Measurements from ENCODE around the gene OCLN. TPM values are rescaled to one million over a fixed set of nuclear protein-coding genes. Genes with fewer than 3 reads are reported as not detected.

The OCLN gene
- 35.4 and 45.2 TPM in 2 replicates for total RNA-seq (2014; rRNA removed)
- percentile 71 among the genes with signal in this experiment for Bru-seq, nascent RNA
- percentile 78 among the genes with signal in this experiment for BruChase-seq, experiment 1, labeled RNA remaining after a 6-hour chase
- percentile 67 among the genes with signal in this experiment for BruChase-seq, experiment 2, labeled RNA remaining after a 2-hour chase
- long read RNA-seq, full-length matches to known transcripts: 62 of 76 reads
- long read RNA-seq, partial matches to known transcripts: 1 of 76 reads
- long read RNA-seq, other reads (novel, unspliced or antisense): 13 of 76 reads

GRCh38 chr5:69492391-69492922, at the start of gene OCLN:
Gene OCLN, plus strand, starts transcription at chr5:69492790. Its CDS starts 11,455 bp downstream, at chr5:69504245.
- Histone ChIP-seq H3K36me3 (ENCODE audit: low read depth, low read length) (no peaks in the 10 kb centered on the region), H4K20me1 (ENCODE audit: low read length) (peaks cover 21% of the 10 kb centered on the region; the same call in 1 of the 2 replicates), H3K4me2 (ENCODE audit: low read length) (peak within 1 kb of the TSS; percentile 85), H3K79me2 (ENCODE audit: low read length) (peaks cover 48% of the 10 kb centered on the region), H3K9me2 (replicated peaks; ENCODE audit: low read length) (no peaks in the 10 kb centered on the region), H2AFZ (ENCODE audit: low read length) (peak within 1 kb of the TSS; percentile 79), H3K4me1 (ENCODE audit: insufficient read depth, low read length) (peaks cover 37% of the 10 kb centered on the region), H3K27ac (ENCODE audit: low read length) (peak within 1 kb of the TSS; percentile 88), H3F3A (ENCODE audit: low read length, unreplicated experiment) (no peaks in the 10 kb centered on the region), H3K27me3 (ENCODE audit: low read length) (no peaks in the 10 kb centered on the region), H3K9me3 (ENCODE audit: low read length) (no peaks in the 10 kb centered on the region), H3K4me3 (ENCODE audit: low read length) (peak within 1 kb of the TSS; percentile 98), H3K9ac (ENCODE audit: low read length) (peak within 1 kb of the TSS; percentile 94)
- TF ChIP-seq EZH2 (IDR thresholded peaks at IDR 0.05; ENCODE audit: low read length, unreplicated experiment) (no peak), CTCF (conservative IDR thresholded peaks at IDR 0.05; ENCODE audit: low read depth, low read length) (no peak), EZH2phosphoT487 (IDR thresholded peaks at IDR 0.05; ENCODE audit: borderline replicate concordance, low read length) (no peak)
- DNase-seq (peak; percentile 81), ATAC-seq (peak; percentile 84)
- BruUV-seq (replicated peaks): no TSS peak
- ChIA-PET POLR2A (ENCODE audit: unreplicated experiment) (interaction anchor here (0.7 kb wide), 1 partner anchor 93 kb away, joined by 3 read pairs; no protein-coding TSS in a partner anchor), CTCF (no interaction called here)
- intact Hi-C loops (cut with micrococcal nuclease): loop anchor here (5.0 kb wide), 1 partner anchor 40 kb away; no protein-coding TSS in a partner anchor

- TF ChIP-seq CTCF (conservative IDR thresholded peaks at IDR 0.05; ENCODE audit: low read depth, low read length) (no peak), EZH2 (IDR thresholded peaks at IDR 0.05; ENCODE audit: low read length, unreplicated experiment) (no peak)
- Histone ChIP-seq H3K4me3 (ENCODE audit: low read length) (no peak overlapping the region), H3F3A (ENCODE audit: low read length, unreplicated experiment) (no peaks in the 10 kb centered on the region), H4K20me1 (ENCODE audit: low read length) (no peaks in the 10 kb centered on the region), H3K9me3 (ENCODE audit: low read length) (no peaks in the 10 kb centered on the region), H3K4me2 (ENCODE audit: low read length) (no peak overlapping the region), H3K9me2 (replicated peaks; ENCODE audit: low read length) (no peaks in the 10 kb centered on the region), H3K27me3 (ENCODE audit: low read length) (no peaks in the 10 kb centered on the region), H3K79me2 (ENCODE audit: low read length) (no peaks in the 10 kb centered on the region), H3K9ac (ENCODE audit: low read length) (no peak overlapping the region), H3K36me3 (ENCODE audit: low read depth, low read length) (no peaks in the 10 kb centered on the region), H3K4me1 (ENCODE audit: insufficient read depth, low read length) (no peaks in the 10 kb centered on the region), H3K27ac (ENCODE audit: low read length) (no peak overlapping the region), H2AFZ (ENCODE audit: low read length) (no peak overlapping the region)
- intact Hi-C loops (cut with micrococcal nuclease): no loop called here
- ChIA-PET CTCF (no interaction called here), POLR2A (ENCODE audit: unreplicated experiment) (no interaction called here)
- no TSS peak for BruUV-seq (replicated peaks)
- ATAC-seq: no peak
- DNase-seq: no peak
Observed at GRCh38 chr5:69444127-69444754, 48.3 kb upstream of the OCLN start.

Measured in PC-3 (cell line).